ENCODE measurements around the gene DCT.

The DCT gene

DNA sequence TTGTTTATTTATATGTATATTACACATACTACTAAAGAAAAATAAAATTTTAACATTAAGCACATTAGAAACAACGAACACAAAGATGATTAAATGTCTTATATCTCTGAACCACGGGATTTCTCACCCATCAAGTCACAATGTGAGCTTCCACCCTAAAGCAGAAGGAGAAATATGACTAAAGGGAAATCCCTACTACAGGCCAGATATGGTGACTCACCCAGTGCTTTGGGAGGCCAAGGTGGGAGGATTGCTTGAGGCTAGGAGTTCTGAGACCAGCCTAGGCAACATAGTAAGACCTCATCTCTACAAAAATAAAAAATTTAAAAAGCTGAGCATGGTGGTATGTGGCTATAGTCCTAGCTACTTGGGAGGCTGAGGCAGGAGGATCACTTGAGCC lies 24.6 kb downstream of the DCT start:
- Histone ChIP-seq H3K27ac (ENCODE audit: low read depth, low read length) (no peak overlapping the region), H3K9ac (ENCODE audit: low read length) (no peak overlapping the region), H3K4me1 (ENCODE audit: control insufficient read depth, insufficient read depth, low read length) (no peaks in the 10 kb centered on the region), H3K4me3 (ENCODE audit: low read depth, low read length) (no peak overlapping the region), H3K36me3 (ENCODE audit: control insufficient read depth, insufficient read depth, low read length) (no peaks in the 10 kb centered on the region), H3K9me3 (ENCODE audit: control insufficient read depth, insufficient read depth, low read depth, low read length) (no peaks in the 10 kb centered on the region), H3K27me3 (ENCODE audit: control insufficient read depth, insufficient read depth, low read length) (no peaks in the 10 kb centered on the region)

DNA sequence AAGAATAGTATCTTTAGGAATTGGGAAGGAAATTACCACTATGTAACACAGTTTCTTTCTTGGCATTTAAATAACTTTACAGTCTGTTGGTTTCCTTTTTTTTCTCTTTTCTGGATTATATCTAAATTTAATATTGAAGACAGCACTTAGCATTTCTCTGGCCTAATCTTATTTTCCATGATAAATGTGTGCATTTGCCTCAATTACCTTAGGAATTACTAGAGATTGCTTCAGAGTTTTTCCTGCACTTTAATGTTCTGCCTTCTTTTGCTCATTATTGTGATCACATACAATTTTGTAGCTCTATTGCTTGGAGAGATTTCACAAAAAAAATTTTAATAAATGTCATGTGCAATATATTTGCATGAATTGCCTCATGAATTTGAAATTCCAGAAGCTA lies 25.1 kb downstream of the DCT start:
- Histone ChIP-seq H3K9ac (ENCODE audit: low read length) (no peak overlapping the region), H3K36me3 (ENCODE audit: control insufficient read depth, insufficient read depth, low read length) (no peaks in the 10 kb centered on the region), H3K27me3 (ENCODE audit: control insufficient read depth, insufficient read depth, low read length) (no peaks in the 10 kb centered on the region), H3K4me1 (ENCODE audit: control insufficient read depth, insufficient read depth, low read length) (no peaks in the 10 kb centered on the region), H3K9me3 (ENCODE audit: control insufficient read depth, insufficient read depth, low read depth, low read length) (no peaks in the 10 kb centered on the region), H3K27ac (ENCODE audit: low read depth, low read length) (no peak overlapping the region), H3K4me3 (ENCODE audit: low read depth, low read length) (no peak overlapping the region)

DNA sequence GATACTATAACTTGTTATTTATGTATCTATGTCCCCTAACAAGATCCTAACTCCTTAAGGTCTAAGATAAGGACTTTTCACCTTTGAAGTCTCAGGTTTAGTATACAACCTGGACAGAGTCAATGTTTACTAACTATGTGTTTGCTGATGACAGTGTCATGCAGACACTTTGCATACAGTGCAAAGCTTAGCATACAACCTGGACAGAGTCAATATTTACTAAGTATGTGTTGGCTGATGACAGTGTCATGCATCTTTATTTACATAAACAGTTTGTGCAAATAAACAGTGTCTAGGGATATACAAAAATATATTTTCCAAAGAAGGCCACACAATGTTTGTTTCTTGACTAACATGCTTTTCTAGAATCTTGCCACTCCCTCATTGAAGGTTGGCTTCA lies 34.7 kb downstream of the DCT start:
- Histone ChIP-seq H3K27me3 (ENCODE audit: control insufficient read depth, insufficient read depth, low read length) (no peaks in the 10 kb centered on the region), H3K36me3 (ENCODE audit: control insufficient read depth, insufficient read depth, low read length) (no peaks in the 10 kb centered on the region), H3K9me3 (ENCODE audit: control insufficient read depth, insufficient read depth, low read depth, low read length) (no peaks in the 10 kb centered on the region), H3K4me3 (ENCODE audit: low read depth, low read length) (no peak overlapping the region), H3K4me1 (ENCODE audit: control insufficient read depth, insufficient read depth, low read length) (no peaks in the 10 kb centered on the region), H3K27ac (ENCODE audit: low read depth, low read length) (no peak overlapping the region), H3K9ac (ENCODE audit: low read length) (no peak overlapping the region)

DNA sequence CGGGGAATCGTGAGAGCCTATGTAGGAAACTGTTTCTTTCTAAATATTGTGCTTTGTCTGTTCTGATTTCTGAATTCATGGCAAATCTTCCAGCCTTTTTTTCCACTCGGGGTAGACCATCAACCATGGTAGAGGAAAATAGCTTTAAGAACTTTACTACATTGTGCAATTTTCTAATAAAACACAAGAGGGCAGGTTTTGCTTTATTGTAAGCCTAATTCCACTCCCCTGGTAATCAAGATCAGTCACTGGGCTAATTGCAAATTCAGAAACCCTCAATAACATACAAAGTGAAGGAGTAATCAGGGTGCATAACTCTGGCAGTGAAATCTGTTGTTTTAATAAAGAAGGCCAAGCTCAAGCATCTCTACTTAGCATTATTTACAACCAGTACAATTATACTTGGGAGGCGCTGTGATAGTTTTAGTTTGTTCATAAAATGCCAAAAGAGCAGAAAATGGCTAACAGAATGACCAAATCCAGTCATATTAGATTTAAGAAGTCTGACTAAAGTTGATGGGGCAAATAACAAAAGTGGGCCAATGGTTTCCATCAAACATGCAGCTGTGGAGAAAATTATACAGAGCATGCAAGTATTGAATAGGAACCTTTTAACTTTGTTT lies 43.8 kb downstream of the DCT start:
- no peaks in the 10 kb centered on the region for H3K36me3 ChIP-seq (ENCODE audit: control insufficient read depth, insufficient read depth, low read length)
- no peak overlapping the region for H3K27ac ChIP-seq (ENCODE audit: low read depth, low read length)
- no peaks in the 10 kb centered on the region for H3K27me3 ChIP-seq (ENCODE audit: control insufficient read depth, insufficient read depth, low read length)
- H3K4me3 ChIP-seq (ENCODE audit: low read depth, low read length) = no peak overlapping the region
- H3K9ac ChIP-seq (ENCODE audit: low read length) = no peak overlapping the region
- H3K9me3 ChIP-seq (ENCODE audit: control insufficient read depth, insufficient read depth, low read depth, low read length) = peaks cover 4% of the 10 kb centered on the region; the same call in 1 of the 2 replicates
- peaks cover 9% of the 10 kb centered on the region for H3K4me1 ChIP-seq (ENCODE audit: control insufficient read depth, insufficient read depth, low read length)

DNA sequence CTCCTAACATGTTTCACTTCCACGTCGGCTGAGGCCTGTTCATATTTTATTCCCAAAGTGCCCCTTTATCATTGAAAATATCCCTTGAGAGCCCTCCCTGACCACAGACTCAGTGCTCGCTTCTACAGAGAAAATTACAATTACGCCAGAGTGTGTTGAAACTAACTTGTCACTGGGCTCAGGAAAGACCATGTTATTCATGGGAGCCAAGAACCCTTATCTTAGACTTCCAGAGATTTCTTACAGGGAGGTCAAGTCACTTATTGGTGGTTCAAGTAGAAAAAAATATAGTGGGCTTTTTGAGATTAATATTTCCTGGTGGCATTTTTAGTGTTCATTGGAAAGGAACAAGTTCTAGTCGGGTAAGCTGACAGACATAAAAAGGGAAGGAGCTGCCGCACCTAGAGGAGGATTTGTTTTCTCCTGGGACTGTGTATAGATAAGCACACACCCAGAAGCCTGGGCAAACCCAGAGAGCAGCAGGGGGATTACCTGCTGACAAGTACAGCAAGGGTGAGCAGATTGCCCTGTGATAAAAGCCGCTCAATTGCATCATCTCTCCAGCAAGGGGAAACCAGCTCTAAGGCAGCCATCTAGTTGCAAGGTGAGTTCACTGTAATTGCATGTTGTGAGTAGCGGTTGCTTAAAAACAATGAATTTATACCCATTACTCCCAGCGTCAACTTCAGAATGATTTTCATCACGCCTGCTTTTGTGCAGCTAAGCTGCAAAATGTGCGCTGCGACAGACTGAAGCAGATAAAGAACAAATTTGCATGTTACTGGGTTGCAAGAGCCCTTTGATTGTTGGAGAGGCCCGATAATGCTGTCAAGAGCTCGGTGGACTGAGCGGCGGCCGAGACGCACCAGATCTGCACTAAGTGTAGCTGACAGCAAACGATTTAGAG lies 46.2 kb downstream of the DCT start:
- Histone ChIP-seq H3K4me1 (ENCODE audit: control insufficient read depth, insufficient read depth, low read length) (peaks cover 9% of the 10 kb centered on the region), H3K9ac (ENCODE audit: low read length) (peak overlapping the region; percentile 5), H3K4me3 (ENCODE audit: low read depth, low read length) (no peak overlapping the region), H3K36me3 (ENCODE audit: control insufficient read depth, insufficient read depth, low read length) (no peaks in the 10 kb centered on the region), H3K9me3 (ENCODE audit: control insufficient read depth, insufficient read depth, low read depth, low read length) (peaks cover 4% of the 10 kb centered on the region; the same call in 1 of the 2 replicates), H3K27me3 (ENCODE audit: control insufficient read depth, insufficient read depth, low read length) (no peaks in the 10 kb centered on the region), H3K27ac (ENCODE audit: low read depth, low read length) (0 out of 2 replicates have a peak overlapping the region, but pooled peaks have one; percentile 13)

DNA sequence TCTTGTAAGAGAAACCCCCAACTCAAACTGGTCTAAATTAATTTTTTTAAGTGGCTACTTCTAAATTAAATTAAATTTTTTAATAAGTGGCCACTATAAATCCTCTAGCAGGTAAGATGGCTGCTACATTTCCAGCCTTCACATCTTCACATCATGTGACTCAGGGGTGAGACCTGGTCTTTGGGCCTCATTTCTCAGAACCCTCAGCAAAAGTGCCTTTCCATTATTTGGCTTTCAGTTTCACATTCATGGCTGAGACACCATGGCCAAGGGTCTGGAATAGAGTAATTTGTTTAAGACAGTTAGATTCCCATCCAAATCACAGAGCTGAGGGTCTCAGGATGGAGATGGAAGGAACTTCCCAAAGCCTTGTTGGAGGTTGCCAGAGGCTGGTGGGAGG lies 47.5 kb downstream of the DCT start:
- H3K4me3 ChIP-seq (ENCODE audit: low read depth, low read length) = no peak overlapping the region
- peaks cover 4% of the 10 kb centered on the region; the same call in 1 of the 2 replicates for H3K9me3 ChIP-seq (ENCODE audit: control insufficient read depth, insufficient read depth, low read depth, low read length)
- no peak overlapping the region for H3K27ac ChIP-seq (ENCODE audit: low read depth, low read length)
- no peaks in the 10 kb centered on the region for H3K27me3 ChIP-seq (ENCODE audit: control insufficient read depth, insufficient read depth, low read length)
- no peaks in the 10 kb centered on the region for H3K36me3 ChIP-seq (ENCODE audit: control insufficient read depth, insufficient read depth, low read length)
- H3K4me1 ChIP-seq (ENCODE audit: control insufficient read depth, insufficient read depth, low read length) = peaks cover 9% of the 10 kb centered on the region
- no peak overlapping the region for H3K9ac ChIP-seq (ENCODE audit: low read length)

DNA sequence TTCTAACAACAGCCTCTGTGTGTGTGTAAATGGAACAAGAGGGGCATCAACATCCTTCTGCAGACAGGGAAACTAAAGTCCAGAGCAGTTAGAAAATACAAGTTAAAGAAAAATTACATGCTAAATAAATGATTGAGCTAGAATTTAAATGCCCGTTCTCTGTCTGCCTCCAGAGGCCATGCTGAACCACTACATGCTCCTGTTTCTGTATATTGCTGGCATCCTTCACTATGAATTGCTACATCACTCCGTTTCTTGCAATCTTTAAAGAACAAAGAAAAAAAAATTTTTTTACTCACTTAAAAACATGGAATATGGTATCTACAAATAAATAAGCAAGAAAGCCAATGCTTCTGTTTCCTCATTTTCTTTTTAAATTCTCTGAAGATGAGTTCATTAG lies 47.9 kb downstream of the DCT start:
- no peak overlapping the region for H3K9ac ChIP-seq (ENCODE audit: low read length)
- H3K4me1 ChIP-seq (ENCODE audit: control insufficient read depth, insufficient read depth, low read length) = peaks cover 9% of the 10 kb centered on the region
- no peak overlapping the region for H3K4me3 ChIP-seq (ENCODE audit: low read depth, low read length)
- no peak overlapping the region for H3K27ac ChIP-seq (ENCODE audit: low read depth, low read length)
- no peaks in the 10 kb centered on the region for H3K27me3 ChIP-seq (ENCODE audit: control insufficient read depth, insufficient read depth, low read length)
- H3K36me3 ChIP-seq (ENCODE audit: control insufficient read depth, insufficient read depth, low read length) = no peaks in the 10 kb centered on the region
- peaks cover 4% of the 10 kb centered on the region; the same call in 1 of the 2 replicates for H3K9me3 ChIP-seq (ENCODE audit: control insufficient read depth, insufficient read depth, low read depth, low read length)

DNA sequence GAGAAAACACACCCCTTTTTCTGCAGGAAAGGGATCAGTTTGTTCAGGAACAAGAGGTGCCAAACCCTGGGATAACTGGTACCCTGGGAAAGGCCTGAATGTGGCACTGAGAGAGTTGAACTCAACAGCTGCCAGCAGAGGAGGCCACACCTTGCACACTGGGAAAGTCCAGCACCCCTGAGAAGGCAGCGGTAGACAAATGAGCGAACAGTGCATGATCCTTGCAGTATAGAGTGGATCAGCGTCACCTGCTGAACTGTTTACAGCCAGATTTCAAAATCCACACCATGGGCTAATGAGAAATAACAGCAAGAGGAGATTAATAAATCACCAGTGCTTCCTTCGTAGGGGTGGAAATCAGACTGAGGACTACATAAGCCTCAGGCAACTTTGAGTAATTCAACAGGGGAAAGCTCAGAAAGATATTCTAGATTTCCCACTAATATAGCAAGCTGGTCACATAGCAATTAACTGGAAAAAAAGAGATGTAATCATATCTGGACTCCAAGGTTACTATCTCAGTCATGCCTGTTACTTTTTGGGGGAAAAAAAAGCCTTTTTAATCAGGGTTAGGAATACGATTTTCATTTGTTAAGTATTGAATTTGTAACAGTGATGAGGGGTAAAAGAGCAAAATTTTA lies 52.0 kb downstream of the DCT start:
- Histone ChIP-seq H3K27ac (ENCODE audit: low read depth, low read length) (no peak overlapping the region), H3K27me3 (ENCODE audit: control insufficient read depth, insufficient read depth, low read length) (no peaks in the 10 kb centered on the region), H3K9ac (ENCODE audit: low read length) (no peak overlapping the region), H3K4me3 (ENCODE audit: low read depth, low read length) (no peak overlapping the region), H3K36me3 (ENCODE audit: control insufficient read depth, insufficient read depth, low read length) (no peaks in the 10 kb centered on the region), H3K4me1 (ENCODE audit: control insufficient read depth, insufficient read depth, low read length) (no peaks in the 10 kb centered on the region), H3K9me3 (ENCODE audit: control insufficient read depth, insufficient read depth, low read depth, low read length) (peaks cover 5% of the 10 kb centered on the region; the same call in 1 of the 2 replicates)

DNA sequence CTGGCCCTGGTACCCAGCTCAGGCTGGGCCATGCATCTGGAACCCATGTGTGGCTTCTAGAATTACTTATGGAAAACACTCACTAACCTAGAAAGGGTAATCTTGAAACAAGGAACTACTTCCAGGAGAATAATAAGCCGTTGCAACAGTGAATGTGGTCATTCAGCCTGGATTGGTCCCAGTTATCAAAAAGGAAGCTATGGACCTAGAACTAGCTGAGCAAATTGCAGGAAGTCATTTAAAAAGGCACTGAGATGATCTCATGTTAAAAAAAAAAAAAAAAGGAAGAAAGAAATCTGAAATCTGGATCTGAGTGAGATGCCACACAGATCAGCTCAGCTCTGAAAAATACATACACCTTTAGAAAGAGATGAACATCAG lies 59.6 kb downstream of the DCT start:
- H3K4me1 ChIP-seq (ENCODE audit: control insufficient read depth, insufficient read depth, low read length) = 0 out of 2 replicates have a peak, but pooled peaks cover 4% of the 10 kb centered on the region
- no peaks in the 10 kb centered on the region for H3K36me3 ChIP-seq (ENCODE audit: control insufficient read depth, insufficient read depth, low read length)
- H3K27me3 ChIP-seq (ENCODE audit: control insufficient read depth, insufficient read depth, low read length) = no peaks in the 10 kb centered on the region
- peaks cover 11% of the 10 kb centered on the region for H3K9me3 ChIP-seq (ENCODE audit: control insufficient read depth, insufficient read depth, low read depth, low read length)
- H3K27ac ChIP-seq (ENCODE audit: low read depth, low read length) = no peak overlapping the region
- no peak overlapping the region for H3K9ac ChIP-seq (ENCODE audit: low read length)
- no peak overlapping the region for H3K4me3 ChIP-seq (ENCODE audit: low read depth, low read length)

DNA sequence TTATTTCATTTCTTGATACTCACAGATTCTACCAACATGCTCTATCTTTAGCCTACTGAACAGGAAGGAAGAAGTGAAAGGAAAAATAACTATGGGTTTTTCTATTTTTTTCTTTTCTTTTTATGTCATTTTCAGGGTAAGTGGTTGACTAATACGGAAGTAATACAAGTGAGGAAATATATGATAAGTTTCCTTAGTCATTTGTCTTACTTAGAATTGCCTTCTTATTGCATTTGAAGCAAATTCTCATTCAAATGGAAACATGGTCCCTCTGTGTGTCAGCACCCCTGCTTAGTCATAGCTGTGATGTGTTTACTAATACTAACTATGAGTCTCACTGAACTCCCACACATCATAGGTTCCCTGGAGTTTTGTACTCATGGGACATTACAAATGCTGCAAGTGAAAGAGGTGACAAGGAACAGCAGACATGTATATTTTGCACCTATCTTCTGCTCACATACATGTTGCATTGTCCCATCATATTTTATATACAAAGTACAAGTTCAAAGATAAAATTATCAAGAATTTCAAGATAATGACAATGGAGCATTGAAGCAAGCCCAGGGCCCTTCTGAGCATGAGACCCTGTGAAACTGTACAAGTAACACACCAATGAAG lies 60.1 kb downstream of the DCT start:
- H3K27ac ChIP-seq (ENCODE audit: low read depth, low read length) = no peak overlapping the region
- no peak overlapping the region for H3K9ac ChIP-seq (ENCODE audit: low read length)

More for the DNA sequence above, 60.1 kb downstream of the DCT start:
- 0 out of 2 replicates have a peak, but pooled peaks cover 4% of the 10 kb centered on the region for H3K4me1 ChIP-seq (ENCODE audit: control insufficient read depth, insufficient read depth, low read length)
- H3K27me3 ChIP-seq (ENCODE audit: control insufficient read depth, insufficient read depth, low read length) = no peaks in the 10 kb centered on the region
- no peak overlapping the region for H3K4me3 ChIP-seq (ENCODE audit: low read depth, low read length)
- no peaks in the 10 kb centered on the region for H3K36me3 ChIP-seq (ENCODE audit: control insufficient read depth, insufficient read depth, low read length)
- H3K9me3 ChIP-seq (ENCODE audit: control insufficient read depth, insufficient read depth, low read depth, low read length) = peaks cover 11% of the 10 kb centered on the region
